GM12878 (cell line): ENCODE measurements around the gene GRK2. TPM values are rescaled to one million over a fixed set of nuclear protein-coding genes. Genes with fewer than 3 reads are reported as not detected.

ENCODE experiments used
- ASH2L ChIP-seq: fragments of 300-600, 200-600 bp; sonication (generic); IDR thresholded peaks from 2 replicates; pipeline ENCODE4 v1.6.1; 2017; ENCODE audit warnings: low read depth, mild to moderate bottlenecking, borderline replicate concordance
- ATF7 ChIP-seq: fragments of 450-650 bp; IDR thresholded peaks from 2 replicates; pipeline ENCODE4 v1.6.1; 2016; ENCODE audit warnings: low read depth, mild to moderate bottlenecking
- BCL11A ChIP-seq: IDR thresholded peaks from 2 replicates; pipeline ENCODE4 v1.6.1; 2011; ENCODE audit warnings: low read depth, low read length
- BHLHE40 ChIP-seq, 2 experiments: fragments of 450-650 bp in 1 of 2; IDR thresholded peaks; 2 replicates each; pipeline ENCODE4 v1.6.1; 2011 to 2017; ENCODE audit warnings: low read depth in 2 of 2, borderline replicate concordance in 1 of 2, improper control_type of control experiment in 1 of 2, low read length in 1 of 2, mild to moderate bottlenecking in 1 of 2
- BRCA1 ChIP-seq: IDR thresholded peaks from 2 replicates; pipeline ENCODE4 v1.6.1; 2011; ENCODE audit warnings: low read depth, low read length, improper control_type of control experiment
- CBX3 ChIP-seq: fragments of 200-600 bp; sonication (generic); IDR thresholded peaks from 2 replicates; pipeline ENCODE4 v1.6.1; 2016; ENCODE audit warnings: low read depth, borderline replicate concordance
- CHD1 ChIP-seq: IDR thresholded peaks from 2 replicates; pipeline ENCODE4 v1.6.1; 2012; ENCODE audit warnings: low read depth, low read length, improper control_type of control experiment
- E4F1 ChIP-seq: fragments of 450-650 bp; IDR thresholded peaks from 2 replicates; pipeline ENCODE4 v1.6.1; 2018; ENCODE audit warnings: borderline replicate concordance, mild to moderate bottlenecking; ENCODE audit not compliant: partially characterized antibody
- EP300 ChIP-seq, 2 experiments: fragments of 150-350 bp in 1 of 2; IDR thresholded peaks; 2 replicates each; pipeline ENCODE4 v1.6.1; 2011 to 2012; ENCODE audit warnings: low read depth in 2 of 2, low read length in 2 of 2, borderline replicate concordance in 1 of 2, improper control_type of control experiment in 1 of 2, inconsistent platforms in 1 of 2; ENCODE audit not compliant: control insufficient read depth in 1 of 2
- ETV6 ChIP-seq, 2 experiments: fragments of 450-650 bp in 1 of 2; IDR thresholded peaks in 1 of 2; conservative IDR thresholded peaks in 1 of 2; 2 replicates each; pipeline ENCODE4 v1.6.1; 2014; ENCODE audit warnings: antibody characterized with exemption in 1 of 2, borderline replicate concordance in 1 of 2, low read depth in 1 of 2, mild to moderate bottlenecking in 1 of 2, moderate library complexity in 1 of 2
- GABPA ChIP-seq: IDR thresholded peaks from 2 replicates; pipeline ENCODE4 v1.6.1; 2014; ENCODE audit warnings: antibody characterized with exemption, low read depth, mild to moderate bottlenecking, inconsistent platforms
- HCFC1 ChIP-seq: fragments of 150-350 bp; IDR thresholded peaks from 2 replicates; pipeline ENCODE4 v1.6.1; 2014; ENCODE audit warnings: low read length
- IRF3 ChIP-seq: fragments of 450-650 bp; IDR thresholded peaks from 2 replicates; pipeline ENCODE4 v1.6.1; 2014; ENCODE audit warnings: mild to moderate bottlenecking
- KAT2A ChIP-seq: conservative IDR thresholded peaks from 2 replicates; pipeline ENCODE4 v1.6.1; 2011; ENCODE audit warnings: low read depth, low read length; ENCODE audit not compliant: control insufficient read depth
- MYB ChIP-seq: fragments of 150-350 bp; IDR thresholded peaks from 2 replicates; pipeline ENCODE4 v1.6.1; 2014; ENCODE audit warnings: mild to moderate bottlenecking, low read depth, low read length, borderline replicate concordance
- RELA ChIP-seq: fragments of 450-650 bp; IDR thresholded peaks from 2 replicates; pipeline ENCODE4 v1.8.0; 2014; ENCODE audit warnings: borderline replicate concordance; ENCODE audit not compliant: partially characterized antibody
- RELB ChIP-seq: fragments of 450-650 bp; IDR thresholded peaks from 2 replicates; pipeline ENCODE4 v1.6.1; 2017; ENCODE audit warnings: low read depth, mild to moderate bottlenecking, moderate library complexity
- STAT1 ChIP-seq: fragments of 450-650 bp; conservative IDR thresholded peaks from 2 replicates; pipeline ENCODE4 v1.6.1; 2014; ENCODE audit warnings: antibody characterized with exemption, mild to moderate bottlenecking
- SUPT20H ChIP-seq: IDR thresholded peaks from 2 replicates; pipeline ENCODE4 v1.6.1; 2011; ENCODE audit warnings: low read depth, mild to moderate bottlenecking, low read length, moderate library complexity, borderline replicate concordance; ENCODE audit not compliant: control insufficient read depth
- TARDBP ChIP-seq: IDR thresholded peaks from 2 replicates; pipeline ENCODE4 v1.6.1; 2016; ENCODE audit warnings: borderline replicate concordance
- TCF7 ChIP-seq: IDR thresholded peaks from 2 replicates; pipeline ENCODE4 v1.6.1; 2014; ENCODE audit warnings: antibody characterized with exemption, borderline replicate concordance
- USF1 ChIP-seq: IDR thresholded peaks from 2 replicates; pipeline ENCODE4 v1.6.1; 2011; ENCODE audit warnings: borderline replicate concordance, low read depth, mild to moderate bottlenecking, moderate library complexity, mixed read lengths, low read length; ENCODE audit not compliant: insufficient read depth; ENCODE audit errors: extremely low read length
- ZBED1 ChIP-seq: IDR thresholded peaks from 2 replicates; pipeline ENCODE4 v1.6.1; 2016; ENCODE audit warnings: borderline replicate concordance
- polyA plus RNA-seq, 11 experiments: library from polyadenylated mRNA; depleted of rRNA in 4 of 11; unstranded in 6 of 11; stranded (reverse) in 5 of 11; fragments of >200 nt; fragmentation: Nextera tagmentation in 4 of 11; fragmentation: Illumina TruSeq in 1 of 11; extraction: Ambion mirVana in 4 of 11; extraction: Trizol in 1 of 11; gene quantifications; 1 replicate in 1 of 11; 2 replicates in 10 of 11; pipeline versions ENCODE4 v1.2.1 to v1.2.3, GENCODE V29; 2011 to 2016; ENCODE audit warnings: inconsistent platforms in 2 of 11, missing spikeins in 2 of 11, low read depth in 1 of 11
- total RNA-seq, 4 experiments: library from RNA; depleted of rRNA in 3 of 4; stranded (reverse); fragments of >200 nt in 3 of 4; fragmentation: Illumina TruSeq in 1 of 4; extraction: Trizol in 1 of 4; gene quantifications; 2 replicates each; pipeline versions ENCODE4 v1.2.1 to v1.2.3, GENCODE V29; 2013 to 2021

GRK2 gene
- total and polyA plus RNA-seq, 10 of the 15 experiments (the other 5 are each of a cell fraction or from before 2014, with no cell fraction given), result 1.0 to 160 (median 66.1) TPM

- TF ChIP-seq STAT1 (no peak), BHLHE40 (IDR thresholded peaks at IDR 0.05; ENCODE audit: borderline replicate concordance in 1 of 2, low read depth in 2 of 2, low read length in 1 of 2) (peak; percentile 18 to 48; a peak in 2 of 4 replicates), RELA (no peak), EP300 (IDR thresholded peaks at IDR 0.05; ENCODE audit: borderline replicate concordance in 1 of 2, control insufficient read depth in 1 of 2, low read depth in 2 of 2, low read length in 2 of 2) (peak; percentile 64 to 67), CHD1 (0 out of 2 replicates have a peak, but pooled peaks have one; percentile 58), CBX3 (no peak), BRCA1 (no peak), HCFC1 (peak; percentile 4; the same call in 1 of the 2 replicates), KAT2A (no peak), SUPT20H (no peak), ZBED1 (peak; percentile 86; the same call in 1 of the 2 replicates), ASH2L (no peak), ETV6 (conservative IDR thresholded peaks at IDR 0.05 in 1 of 2, IDR thresholded peaks at IDR 0.05 in 1 of 2; ENCODE audit: borderline replicate concordance in 1 of 2, low read depth in 1 of 2) (peak in 1 of 2 experiments; percentile 48; a peak in 1 of 4 replicates), RELB (no peak; the same call in 1 of the 2 replicates), ATF7 (peak; percentile 61), TARDBP (0 out of 2 replicates have a peak, but pooled peaks have one; percentile 46), TCF7 (no peak), BCL11A (peak; percentile 76; the same call in 1 of the 2 replicates), MYB (peak; percentile 90; the same call in 1 of the 2 replicates), USF1 (no peak), IRF3 (no peak), GABPA (no peak), E4F1 (no peak)
These were observed 2.0 kb downstream of the GRK2 start (continued) for GRCh38 chr11:67268081-67268961.
